HepG2 (cell line): ENCODE results near the gene MAN2A2. TPM values are rescaled to one million over a fixed set of nuclear protein-coding genes. Genes with fewer than 3 reads are reported as not detected.

Experiments used
- BCL6 ChIP-seq: IDR thresholded peaks from 2 replicates; pipeline ENCODE4 v1.6.1; 2016; ENCODE audit warnings: missing genetic modification reagents, missing compliant biosample characterization
- E2F5 ChIP-seq: sonication (generic); formaldehyde crosslinking; conservative IDR thresholded peaks from 2 replicates; pipeline ENCODE4 v1.4.0; 2020; ENCODE audit warnings: missing genetic modification reagents
- HOXA5 ChIP-seq: sonication (generic); formaldehyde crosslinking; IDR thresholded peaks from 2 replicates; pipeline ENCODE4 v1.4.0; 2020; ENCODE audit warnings: missing genetic modification reagents
- MAZ ChIP-seq, 2 experiments: sonication (generic) in 1 of 2; formaldehyde crosslinking in 1 of 2; IDR thresholded peaks; 2 replicates each; pipeline versions ENCODE4 v1.5.0 to v1.6.1; 2012 to 2020; ENCODE audit warnings: low read depth in 2 of 2, mild to moderate bottlenecking in 2 of 2, borderline replicate concordance in 1 of 2, improper control_type of control experiment in 1 of 2, low read length in 1 of 2, missing genetic modification reagents in 1 of 2, moderate library complexity in 1 of 2
- NFE2L2 ChIP-seq: fragments of 150-350 bp; IDR thresholded peaks from 2 replicates; pipeline ENCODE4 v1.6.1; 2014; ENCODE audit warnings: low read length
- NR2F6 ChIP-seq, 2 experiments: IDR thresholded peaks; 2 replicates each; pipeline ENCODE4 v1.6.1; 2016; ENCODE audit warnings: antibody characterized with exemption in 1 of 2, mild to moderate bottlenecking in 1 of 2
- PHB2 ChIP-seq: fragments of 450-650 bp; IDR thresholded peaks from 2 replicates; pipeline ENCODE4 v1.6.1; 2018; ENCODE audit not compliant: partially characterized antibody
- PITX1 ChIP-seq: sonication (generic); formaldehyde crosslinking; IDR thresholded peaks from 2 replicates; pipeline ENCODE4 v1.5.1; 2020; ENCODE audit warnings: mild to moderate bottlenecking, missing genetic modification reagents
- RAD21 ChIP-seq: fragments of 450-650 bp; formaldehyde crosslinking; IDR thresholded peaks from 2 replicates; pipeline ENCODE4 v1.5.0; 2020; ENCODE audit warnings: mild to moderate bottlenecking
- RERE ChIP-seq: IDR thresholded peaks from 2 replicates; pipeline ENCODE4 v1.6.1; 2016; ENCODE audit warnings: low read depth, missing genetic modification reagents, missing compliant biosample characterization
- SP140L ChIP-seq: sonication (generic); formaldehyde crosslinking; IDR thresholded peaks from 2 replicates; pipeline ENCODE4 v1.4.0; 2020; ENCODE audit warnings: missing genetic modification reagents, borderline replicate concordance
- SP5 ChIP-seq: IDR thresholded peaks from 2 replicates; pipeline ENCODE4 v1.6.1; 2016; ENCODE audit warnings: low read depth, borderline replicate concordance
- ZNF329 ChIP-seq: sonication (generic); formaldehyde crosslinking; IDR thresholded peaks from 2 replicates; pipeline ENCODE4 v1.9.0; 2021; ENCODE audit warnings: low read depth, mild to moderate bottlenecking, missing genetic modification reagents
- ZNF672 ChIP-seq: sonication (generic); formaldehyde crosslinking; IDR thresholded peaks from 2 replicates; pipeline ENCODE4 v1.8.1; 2022; ENCODE audit warnings: missing genetic modification reagents
- polyA plus RNA-seq, 8 experiments: library from polyadenylated mRNA; depleted of rRNA in 3 of 8; stranded (reverse) in 7 of 8; unstranded in 1 of 8; fragments of >200 nt; fragmentation: Illumina TruSeq in 4 of 8; extraction: Trizol in 4 of 8; gene quantifications; 2 replicates each; pipeline versions ENCODE4 v1.2.1 to v1.2.3, GENCODE V29; 2011 to 2016; ENCODE audit warnings: low read depth in 4 of 8, missing spikeins in 1 of 8, mixed read lengths in 1 of 8; ENCODE audit not compliant: insufficient read depth in 1 of 8
- total RNA-seq, 5 experiments: library from RNA; depleted of rRNA; stranded (reverse); fragments of >200 nt; fragmentation: Illumina TruSeq; extraction: Trizol; gene quantifications; 2 replicates each; pipeline ENCODE4 v1.2.3, GENCODE V29; 2016; ENCODE audit warnings: low read depth in 1 of 5
- TF ChIP-seq, protein P1 (sequence below): sonication (generic); formaldehyde crosslinking; IDR thresholded peaks from 2 replicates; pipeline ENCODE4 v1.5.1; 2020; ENCODE audit warnings: mild to moderate bottlenecking, missing genetic modification reagents, borderline replicate concordance
- TF ChIP-seq, protein P2 (sequence below): sonication (generic); formaldehyde crosslinking; IDR thresholded peaks from 2 replicates; pipeline ENCODE4 v1.8.1; 2023; ENCODE audit warnings: mild to moderate bottlenecking, missing genetic modification reagents

The MAN2A2 gene
- total and polyA plus RNA-seq, 2 of the 13 experiments (the other 11 are each of a cell fraction or from before 2014, with no cell fraction given): 17.5 to 51.5 TPM

DNA sequence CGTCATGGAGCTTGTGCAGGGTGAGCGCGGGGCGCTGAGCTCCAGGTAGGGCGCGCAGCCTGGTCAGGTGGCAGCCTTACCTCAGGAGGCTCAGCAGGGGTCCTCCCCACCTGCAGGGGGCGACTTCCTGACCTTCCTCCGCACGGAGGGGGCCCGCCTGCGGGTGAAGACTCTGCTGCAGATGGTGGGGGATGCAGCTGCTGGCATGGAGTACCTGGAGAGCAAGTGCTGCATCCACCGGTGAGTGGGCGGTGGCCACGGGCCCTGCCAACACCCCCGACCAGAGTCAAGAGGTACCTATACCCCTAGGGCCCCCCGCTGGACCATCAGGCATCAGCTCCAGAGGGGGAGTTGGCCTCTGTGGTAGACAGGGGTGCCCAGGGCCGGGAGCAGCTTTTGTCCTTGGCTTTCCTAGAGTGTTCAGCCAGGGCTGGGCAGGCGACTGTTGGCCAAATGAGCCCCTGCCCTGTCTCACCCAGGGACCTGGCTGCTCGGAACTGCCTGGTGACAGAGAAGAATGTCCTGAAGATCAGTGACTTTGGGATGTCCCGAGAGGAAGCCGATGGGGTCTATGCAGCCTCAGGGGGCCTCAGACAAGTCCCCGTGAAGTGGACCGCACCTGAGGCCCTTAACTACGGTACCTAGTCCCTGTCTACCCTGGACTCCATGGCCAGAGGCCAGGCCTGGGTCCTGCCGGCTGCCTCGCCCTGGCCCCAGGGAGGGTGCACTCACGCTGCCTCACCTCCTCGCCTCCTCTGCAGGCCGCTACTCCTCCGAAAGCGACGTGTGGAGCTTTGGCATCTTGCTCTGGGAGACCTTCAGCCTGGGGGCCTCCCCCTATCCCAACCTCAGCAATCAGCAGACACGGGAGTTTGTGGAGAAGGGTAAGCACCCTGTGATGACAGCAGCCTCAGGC is 9.7 kb upstream of the MAN2A2 start (continued):
- TF ChIP-seq RERE (no peak), RAD21 (CRISPR knock-in tag) (no peak; the same call in 1 of the 2 replicates), ZNF672 (CRISPR knock-in tag) (no peak), HOXA5 (CRISPR knock-in tag) (no peak), BCL6 (CRISPR knock-in tag) (peak; percentile 57), NR2F6 (IDR thresholded peaks at IDR 0.05) (no peak), NR2F6 (CRISPR knock-in tag; IDR thresholded peaks at IDR 0.05) (no peak), SP5 (no peak), PITX1 (CRISPR knock-in tag) (no peak), NFE2L2 (no peak), SP140L (CRISPR knock-in tag) (no peak), MAZ (IDR thresholded peaks at IDR 0.05; ENCODE audit: borderline replicate concordance, low read depth, low read length) (peak; percentile 50; the same call in 1 of the 2 replicates), MAZ (CRISPR knock-in tag; IDR thresholded peaks at IDR 0.05; ENCODE audit: low read depth) (peak; percentile 39; the same call in 1 of the 2 replicates), PHB2 (no peak), ZNF329 (CRISPR knock-in tag) (no peak), E2F5 (CRISPR knock-in tag) (no peak)
- TF ChIP-seq, protein P1, sequence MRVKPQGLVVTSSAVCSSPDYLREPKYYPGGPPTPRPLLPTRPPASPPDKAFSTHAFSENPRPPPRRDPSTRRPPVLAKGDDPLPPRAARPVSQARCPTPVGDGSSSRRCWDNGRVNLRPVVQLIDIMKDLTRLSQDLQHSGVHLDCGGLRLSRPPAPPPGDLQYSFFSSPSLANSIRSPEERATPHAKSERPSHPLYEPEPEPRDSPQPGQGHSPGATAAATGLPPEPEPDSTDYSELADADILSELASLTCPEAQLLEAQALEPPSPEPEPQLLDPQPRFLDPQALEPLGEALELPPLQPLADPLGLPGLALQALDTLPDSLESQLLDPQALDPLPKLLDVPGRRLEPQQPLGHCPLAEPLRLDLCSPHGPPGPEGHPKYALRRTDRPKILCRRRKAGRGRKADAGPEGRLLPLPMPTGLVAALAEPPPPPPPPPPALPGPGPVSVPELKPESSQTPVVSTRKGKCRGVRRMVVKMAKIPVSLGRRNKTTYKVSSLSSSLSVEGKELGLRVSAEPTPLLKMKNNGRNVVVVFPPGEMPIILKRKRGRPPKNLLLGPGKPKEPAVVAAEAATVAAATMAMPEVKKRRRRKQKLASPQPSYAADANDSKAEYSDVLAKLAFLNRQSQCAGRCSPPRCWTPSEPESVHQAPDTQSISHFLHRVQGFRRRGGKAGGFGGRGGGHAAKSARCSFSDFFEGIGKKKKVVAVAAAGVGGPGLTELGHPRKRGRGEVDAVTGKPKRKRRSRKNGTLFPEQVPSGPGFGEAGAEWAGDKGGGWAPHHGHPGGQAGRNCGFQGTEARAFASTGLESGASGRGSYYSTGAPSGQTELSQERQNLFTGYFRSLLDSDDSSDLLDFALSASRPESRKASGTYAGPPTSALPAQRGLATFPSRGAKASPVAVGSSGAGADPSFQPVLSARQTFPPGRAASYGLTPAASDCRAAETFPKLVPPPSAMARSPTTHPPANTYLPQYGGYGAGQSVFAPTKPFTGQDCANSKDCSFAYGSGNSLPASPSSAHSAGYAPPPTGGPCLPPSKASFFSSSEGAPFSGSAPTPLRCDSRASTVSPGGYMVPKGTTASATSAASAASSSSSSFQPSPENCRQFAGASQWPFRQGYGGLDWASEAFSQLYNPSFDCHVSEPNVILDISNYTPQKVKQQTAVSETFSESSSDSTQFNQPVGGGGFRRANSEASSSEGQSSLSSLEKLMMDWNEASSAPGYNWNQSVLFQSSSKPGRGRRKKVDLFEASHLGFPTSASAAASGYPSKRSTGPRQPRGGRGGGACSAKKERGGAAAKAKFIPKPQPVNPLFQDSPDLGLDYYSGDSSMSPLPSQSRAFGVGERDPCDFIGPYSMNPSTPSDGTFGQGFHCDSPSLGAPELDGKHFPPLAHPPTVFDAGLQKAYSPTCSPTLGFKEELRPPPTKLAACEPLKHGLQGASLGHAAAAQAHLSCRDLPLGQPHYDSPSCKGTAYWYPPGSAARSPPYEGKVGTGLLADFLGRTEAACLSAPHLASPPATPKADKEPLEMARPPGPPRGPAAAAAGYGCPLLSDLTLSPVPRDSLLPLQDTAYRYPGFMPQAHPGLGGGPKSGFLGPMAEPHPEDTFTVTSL (CRISPR knock-in tag): no peak
- TF ChIP-seq, protein P2, sequence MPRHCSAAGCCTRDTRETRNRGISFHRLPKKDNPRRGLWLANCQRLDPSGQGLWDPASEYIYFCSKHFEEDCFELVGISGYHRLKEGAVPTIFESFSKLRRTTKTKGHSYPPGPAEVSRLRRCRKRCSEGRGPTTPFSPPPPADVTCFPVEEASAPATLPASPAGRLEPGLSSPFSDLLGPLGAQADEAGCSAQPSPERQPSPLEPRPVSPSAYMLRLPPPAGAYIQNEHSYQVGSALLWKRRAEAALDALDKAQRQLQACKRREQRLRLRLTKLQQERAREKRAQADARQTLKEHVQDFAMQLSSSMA (CRISPR knock-in tag): no peak
